ENCODE measurements around the gene ITGB3. TPM values are rescaled to one million over a fixed set of nuclear protein-coding genes. Genes with fewer than 3 reads are reported as not detected.

The ITGB3 gene
- total and polyA plus RNA-seq, 2 of the 8 experiments (the other 6 are each of a cell fraction or from before 2014, with no cell fraction given) = 0.08 to 0.09 TPM

- Histone ChIP-seq H3K79me2 (ENCODE audit: control insufficient read depth in 1 of 2, insufficient read depth in 2 of 2, low read length in 2 of 2) (no peaks in the 10 kb centered on the region), H3K23me2 (ENCODE audit: low read depth, low read length) (no peaks in the 10 kb centered on the region), H3K4ac (replicated peaks; ENCODE audit: insufficient read length, low read depth, low read length) (no peak overlapping the region), H2AK5ac (ENCODE audit: low read depth, low read length) (no peak overlapping the region), H3K9ac (replicated peaks in 1 of 4; ENCODE audit: extremely low read depth in 1 of 4, low read depth in 3 of 4, low read length in 3 of 4) (no peak overlapping the region), H3K4me2 (ENCODE audit: insufficient read depth in 1 of 2, low read depth in 2 of 2, low read length in 2 of 2) (no peak overlapping the region), H4K20me1 (replicated peaks in 1 of 2; ENCODE audit: control insufficient read depth in 1 of 2, insufficient read depth in 2 of 2, low read length in 2 of 2) (no peaks in the 10 kb centered on the region), H3K4me3 (ENCODE audit: extremely low read depth in 1 of 4, insufficient read depth in 2 of 4, low read depth in 3 of 4, low read length in 4 of 4) (no peak overlapping the region), H3K4me1 (replicated peaks in 1 of 4; ENCODE audit: control insufficient read depth in 3 of 4, insufficient read depth in 4 of 4, low read length in 3 of 4) (no peaks in the 10 kb centered on the region), H2AFZ (ENCODE audit: low read length) (no peak overlapping the region), H2BK20ac (ENCODE audit: low read length) (no peak overlapping the region), H3K18ac (ENCODE audit: extremely low read depth, low read length) (no peak overlapping the region), H3K56ac (replicated peaks; ENCODE audit: insufficient read length, low read depth, low read length) (no peak overlapping the region), H3K14ac (ENCODE audit: insufficient read length) (no peak overlapping the region), H3K9me3 (ENCODE audit: insufficient read depth in 2 of 2, low read depth in 1 of 2, low read length in 1 of 2) (no peaks in the 10 kb centered on the region), H2BK15ac (ENCODE audit: low read length) (no peak overlapping the region), H3K27ac (ENCODE audit: low read depth, low read length) (no peak overlapping the region), H2BK5ac (ENCODE audit: low read depth, low read length) (no peak overlapping the region; the same call in 1 of the 2 replicates), H2BK120ac (replicated peaks; ENCODE audit: low read depth, low read length) (no peak overlapping the region), H3K23ac (ENCODE audit: insufficient read length) (no peak overlapping the region), H4K5ac (ENCODE audit: insufficient read length, low read depth, low read length) (no peak overlapping the region), H3K79me1 (ENCODE audit: low read depth, low read length) (no peaks in the 10 kb centered on the region), H3K36me3 (ENCODE audit: control insufficient read depth in 2 of 4, insufficient read depth in 4 of 4, low read length in 3 of 4) (no peaks in the 10 kb centered on the region), H3K27me3 (replicated peaks in 1 of 4; ENCODE audit: control insufficient read depth in 3 of 4, extremely low read depth in 1 of 4, insufficient read depth in 3 of 4, low read length in 3 of 4) (no peaks in the 10 kb centered on the region), H2BK12ac (ENCODE audit: low read depth, low read length) (no peak overlapping the region), H4K8ac (ENCODE audit: extremely low read depth, insufficient read depth, low read length) (no peak overlapping the region), H4K91ac (replicated peaks; ENCODE audit: insufficient read length, low read length) (no peak overlapping the region)
- ChIA-PET CTCF (ENCODE audit: partially characterized antibody) (interaction anchor here (0.9 to 6.6 kb wide), 2 partner anchors 15 to 76 kb away, joined by 3 to 39 read pairs; no protein-coding TSS in a partner anchor), POLR2A (ENCODE audit: partially characterized antibody) (interaction anchor here (0.8 kb wide), 1 partner anchor 24 kb away, joined by 3 read pairs; no protein-coding TSS in a partner anchor)
- FAIRE-seq (no peak), DNase-seq (ENCODE audit: low read depth in 1 of 2, low spot score in 2 of 2) (no peak)
- TF ChIP-seq CREB1 (IDR thresholded peaks at IDR 0.05) = no peak
- TF ChIP-seq RFX5 (IDR thresholded peaks at IDR 0.05; ENCODE audit: borderline replicate concordance, low read depth, low read length) = no peak
- no peak for TF ChIP-seq GTF2F1 (IDR thresholded peaks at IDR 0.05; ENCODE audit: borderline replicate concordance, low read depth, low read length)
- no peak for TF ChIP-seq TAF7 (optimal IDR thresholded peaks at IDR 0.05; ENCODE audit: borderline replicate concordance, low read depth, low read length)
- TF ChIP-seq ZNF274 (IDR thresholded peaks at IDR 0.05; ENCODE audit: borderline replicate concordance, extremely low read depth, low read length) = no peak
- TF ChIP-seq NANOG (IDR thresholded peaks at IDR 0.05; ENCODE audit: insufficient read depth, low read depth, low read length, poor library complexity, severe bottlenecking) = no peak
- no peak for TF ChIP-seq BACH1 (IDR thresholded peaks at IDR 0.05; ENCODE audit: low read length)
- no peak for TF ChIP-seq PHF8 (conservative IDR thresholded peaks at IDR 0.05; ENCODE audit: low read depth, low read length)
- TF ChIP-seq POLR2AphosphoS5 (IDR thresholded peaks at IDR 0.05; ENCODE audit: low read depth, low read length) = no peak
- TF ChIP-seq YY1 (IDR thresholded peaks at IDR 0.05; ENCODE audit: low read depth, low read length) = no peak
- TF ChIP-seq EZH2 (IDR thresholded peaks at IDR 0.05; ENCODE audit: low read depth, low read length, severe bottlenecking) = no peak
- 79% methylated on average over 7 of the region's 7 CpGs; no CpG with 5 or more reads in 1 of the 2 experiments for WGBS, 2 experiments (ENCODE audit: extremely low coverage in 1 of 2, insufficient coverage in 1 of 2, insufficient read length in 1 of 2, insufficient replicate concordance in 2 of 2, low coverage in 1 of 2, low lambda C conversion rate in 2 of 2, missing lambda C conversion rate in 1 of 2)
Observed at GRCh38 chr17:47237841-47238240, 15.8 kb upstream of the ITGB3 start.
